ENCODE measurements around the gene KCNG2. TPM values are rescaled to one million over a fixed set of nuclear protein-coding genes. Genes with fewer than 3 reads are reported as not detected.

Gene KCNG2
- total and polyA plus RNA-seq, 9 of the 15 experiments (the other 6 are each of a cell fraction or from before 2014, with no cell fraction given), result not detected

DNA sequence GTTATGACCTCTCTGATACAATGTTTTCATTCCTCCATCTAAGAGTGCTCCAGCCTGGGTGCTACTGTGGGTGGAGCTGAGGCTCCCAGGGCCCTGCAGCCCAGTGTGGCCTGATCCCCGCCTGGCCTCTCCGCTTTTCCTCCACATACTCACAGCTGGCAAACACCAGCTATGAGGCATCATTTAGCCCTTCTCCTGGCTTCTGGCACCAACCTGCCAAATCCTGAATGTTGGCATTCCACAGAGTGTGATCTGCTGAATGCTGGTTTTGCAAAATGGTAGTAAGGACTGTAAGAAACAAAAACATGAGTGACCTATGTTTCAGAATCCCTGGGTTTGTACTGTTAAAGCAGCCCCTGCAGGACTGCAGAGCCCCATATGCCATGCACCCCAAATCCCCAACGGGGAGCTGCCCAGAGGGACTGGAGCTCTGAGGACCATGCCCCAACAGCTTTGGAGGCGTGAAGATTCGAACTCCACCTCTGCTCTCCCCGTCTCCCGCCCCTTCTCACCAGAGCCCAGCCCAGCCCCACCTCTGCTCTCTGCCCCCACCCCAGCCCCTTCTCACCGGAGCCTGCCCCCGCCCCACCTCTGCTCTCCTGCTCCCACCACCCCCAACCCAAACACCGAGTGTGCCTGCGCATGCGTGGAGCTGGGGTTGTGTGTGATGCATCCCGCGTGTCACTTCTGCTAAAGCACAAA is 149.5 kb downstream of the KCNG2 start:
- POLR2A ChIA-PET, result no interaction called here
- TF ChIP-seq ZC3H8 (IDR thresholded peaks at IDR 0.05) (no peak), NR3C1 (CRISPR knock-in tag; IDR thresholded peaks at IDR 0.05) (no peak), BACH1 (tag; IDR thresholded peaks at IDR 0.05) (no peak), SIRT6 (IDR thresholded peaks at IDR 0.05; ENCODE audit: low read depth, low read length) (no peak), MAFK (IDR thresholded peaks at IDR 0.05; ENCODE audit: low read length) (no peak), L3MBTL2 (IDR thresholded peaks at IDR 0.05) (no peak), ZNF395 (CRISPR knock-in tag; IDR thresholded peaks at IDR 0.05) (no peak), SNAPC5 (CRISPR knock-in tag; IDR thresholded peaks at IDR 0.05) (no peak), RBM25 (IDR thresholded peaks at IDR 0.05; ENCODE audit: low read depth, low read length, severe bottlenecking) (no peak), ZNF551 (CRISPR knock-in tag; IDR thresholded peaks at IDR 0.05) (no peak)
- TF ChIP-seq, protein P1, sequence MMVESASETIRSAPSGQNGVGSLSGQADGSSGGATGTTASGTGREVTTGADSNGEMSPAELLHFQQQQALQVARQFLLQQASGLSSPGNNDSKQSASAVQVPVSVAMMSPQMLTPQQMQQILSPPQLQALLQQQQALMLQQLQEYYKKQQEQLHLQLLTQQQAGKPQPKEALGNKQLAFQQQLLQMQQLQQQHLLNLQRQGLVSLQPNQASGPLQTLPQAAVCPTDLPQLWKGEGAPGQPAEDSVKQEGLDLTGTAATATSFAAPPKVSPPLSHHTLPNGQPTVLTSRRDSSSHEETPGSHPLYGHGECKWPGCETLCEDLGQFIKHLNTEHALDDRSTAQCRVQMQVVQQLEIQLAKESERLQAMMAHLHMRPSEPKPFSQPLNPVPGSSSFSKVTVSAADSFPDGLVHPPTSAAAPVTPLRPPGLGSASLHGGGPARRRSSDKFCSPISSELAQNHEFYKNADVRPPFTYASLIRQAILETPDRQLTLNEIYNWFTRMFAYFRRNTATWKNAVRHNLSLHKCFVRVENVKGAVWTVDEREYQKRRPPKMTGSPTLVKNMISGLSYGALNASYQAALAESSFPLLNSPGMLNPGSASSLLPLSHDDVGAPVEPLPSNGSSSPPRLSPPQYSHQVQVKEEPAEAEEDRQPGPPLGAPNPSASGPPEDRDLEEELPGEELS (CRISPR knock-in tag; IDR thresholded peaks at IDR 0.05; ENCODE audit: borderline replicate concordance), result no peak
- TF ChIP-seq, protein P2, sequence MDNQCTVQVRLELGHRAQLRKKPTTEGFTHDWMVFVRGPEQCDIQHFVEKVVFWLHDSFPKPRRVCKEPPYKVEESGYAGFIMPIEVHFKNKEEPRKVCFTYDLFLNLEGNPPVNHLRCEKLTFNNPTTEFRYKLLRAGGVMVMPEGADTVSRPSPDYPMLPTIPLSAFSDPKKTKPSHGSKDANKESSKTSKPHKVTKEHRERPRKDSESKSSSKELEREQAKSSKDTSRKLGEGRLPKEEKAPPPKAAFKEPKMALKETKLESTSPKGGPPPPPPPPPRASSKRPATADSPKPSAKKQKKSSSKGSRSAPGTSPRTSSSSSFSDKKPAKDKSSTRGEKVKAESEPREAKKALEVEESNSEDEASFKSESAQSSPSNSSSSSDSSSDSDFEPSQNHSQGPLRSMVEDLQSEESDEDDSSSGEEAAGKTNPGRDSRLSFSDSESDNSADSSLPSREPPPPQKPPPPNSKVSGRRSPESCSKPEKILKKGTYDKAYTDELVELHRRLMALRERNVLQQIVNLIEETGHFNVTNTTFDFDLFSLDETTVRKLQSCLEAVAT (IDR thresholded peaks at IDR 0.05), result no peak
- TF ChIP-seq, protein P3, sequence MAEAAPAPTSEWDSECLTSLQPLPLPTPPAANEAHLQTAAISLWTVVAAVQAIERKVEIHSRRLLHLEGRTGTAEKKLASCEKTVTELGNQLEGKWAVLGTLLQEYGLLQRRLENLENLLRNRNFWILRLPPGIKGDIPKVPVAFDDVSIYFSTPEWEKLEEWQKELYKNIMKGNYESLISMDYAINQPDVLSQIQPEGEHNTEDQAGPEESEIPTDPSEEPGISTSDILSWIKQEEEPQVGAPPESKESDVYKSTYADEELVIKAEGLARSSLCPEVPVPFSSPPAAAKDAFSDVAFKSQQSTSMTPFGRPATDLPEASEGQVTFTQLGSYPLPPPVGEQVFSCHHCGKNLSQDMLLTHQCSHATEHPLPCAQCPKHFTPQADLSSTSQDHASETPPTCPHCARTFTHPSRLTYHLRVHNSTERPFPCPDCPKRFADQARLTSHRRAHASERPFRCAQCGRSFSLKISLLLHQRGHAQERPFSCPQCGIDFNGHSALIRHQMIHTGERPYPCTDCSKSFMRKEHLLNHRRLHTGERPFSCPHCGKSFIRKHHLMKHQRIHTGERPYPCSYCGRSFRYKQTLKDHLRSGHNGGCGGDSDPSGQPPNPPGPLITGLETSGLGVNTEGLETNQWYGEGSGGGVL (CRISPR knock-in tag; IDR thresholded peaks at IDR 0.05), result no peak
- H2AFZ ChIP-seq (ENCODE audit: low read depth, low read length), result no peak overlapping the region
- peaks cover 8% of the 10 kb centered on the region; the same call in 1 of the 3 replicates for H3K79me2 ChIP-seq (ENCODE audit: control insufficient read depth, insufficient read depth, low read length)
- no peak for ATAC-seq
- DNase-seq (ENCODE audit: extremely low read depth in 1 of 4, low spot score in 3 of 4), result no peak
- H3K9me1 ChIP-seq (ENCODE audit: control insufficient read depth, insufficient read depth, low read length), result no peaks in the 10 kb centered on the region
- FAIRE-seq, result no peak
- no peaks in the 10 kb centered on the region for H3K9me3 ChIP-seq (replicated peaks; ENCODE audit: control insufficient read depth, insufficient read depth, low read depth, low read length)
- intact Hi-C loops (cut with micrococcal nuclease), result no loop called here
- peaks cover 10 to 51% of the 10 kb centered on the region in 2 experiments; a peak in 4 of 5 replicates for H3K4me1 ChIP-seq (replicated peaks in 1 of 2; ENCODE audit: control insufficient read depth in 2 of 2, insufficient read depth in 2 of 2, low read length in 2 of 2)
- no peak overlapping the region for H3K4me2 ChIP-seq (ENCODE audit: insufficient read depth, low read length)
- no peak overlapping the region for H3K27ac ChIP-seq (ENCODE audit: extremely low read depth, low read depth, low read length)
- in situ Hi-C loops (cut with MboI), result no loop called here
- H3K27me3 ChIP-seq (ENCODE audit: control insufficient read depth in 2 of 2, insufficient read depth in 2 of 2, low read length in 2 of 2), result no peaks in the 10 kb centered on the region
- 97% methylated on average over 5 of the region's 14 CpGs for WGBS (ENCODE audit: insufficient coverage, low coverage, missing lambda C conversion rate)
- no TSS peak for BruUV-seq (replicated peaks)
- no peak overlapping the region for H3K4me3 ChIP-seq
- peaks cover 16% of the 10 kb centered on the region for H4K20me1 ChIP-seq (replicated peaks; ENCODE audit: control insufficient read depth, insufficient read depth, low read length)
- H3K9ac ChIP-seq (ENCODE audit: insufficient read depth in 1 of 2, low read depth in 2 of 2, low read length in 2 of 2), result no peak overlapping the region
- CTCF ChIA-PET (ENCODE audit: low intra/inter-chr PET ratio), result no interaction called here
- H3K36me3 ChIP-seq (ENCODE audit: control insufficient read depth, insufficient read depth, low read length), result peaks cover 4% of the 10 kb centered on the region; the same call in 2 of the 3 replicates

Measured in K562 (cell line).